ENCODE data around the gene GSTT4.

- TF ChIP-seq CTCF (conservative IDR thresholded peaks at IDR 0.05) (no peak), EZH2 (IDR thresholded peaks at IDR 0.05; ENCODE audit: low read depth) (no peak)
Measured at GRCh38 chr22:24046024-24046423, 40.8 kb upstream of the GSTT4 start.

Measured in PC-9 (cell line).